GM18505 (cell line): ENCODE measurements around the gene POP4.
"Not testable (repeated sequence)": the region's sequence is repeated elsewhere in the genome, so short reads cannot be mapped to it uniquely, and the experiment has no call there.

Experiments
- ATAC-seq: cut with Tn5 transposase; IDR thresholded peaks from one replicate; pipeline ENCODE4 v1.9.1; 2021; ENCODE audit not compliant: unreplicated experiment
- POLR2A ChIP-seq: IDR thresholded peaks from 4 replicates; pipeline ENCODE4 v1.6.1; 2011; ENCODE audit warnings: borderline replicate concordance; ENCODE audit not compliant: insufficient read depth, insufficient read length; ENCODE audit errors: extremely low read depth

Gene POP4

GRCh38 chr19:29622166-29623070 is 16.3 kb downstream of the POP4 start:
- TF ChIP-seq POLR2A, result no peak
- ATAC-seq, result peak; percentile 44

GRCh38 chr19:29623726-29624488 is 17.8 kb downstream of the POP4 start:
- TF ChIP-seq POLR2A, result no peak
- no peak for ATAC-seq

- no peak for ATAC-seq
- TF ChIP-seq POLR2A, result no peak
These were observed 18.6 kb downstream of the POP4 start for GRCh38 chr19:29624489-29625185.

GRCh38 chr19:29625186-29625651 is 19.1 kb downstream of the POP4 start:
- ATAC-seq, result no peak
- TF ChIP-seq POLR2A, result no peak

- ATAC-seq, result no peak
- no peak for TF ChIP-seq POLR2A
These were observed 20.3 kb downstream of the POP4 start for GRCh38 chr19:29626386-29626785.

- ATAC-seq, result not testable (repeated sequence)
These were observed 20.7 kb downstream of the POP4 start for GRCh38 chr19:29626832-29627231.

GRCh38 chr19:29628661-29629385 is 22.7 kb downstream of the POP4 start:
- no peak for TF ChIP-seq POLR2A
- ATAC-seq, result no peak

GRCh38 chr19:29629836-29630534 is 23.9 kb downstream of the POP4 start:
- ATAC-seq, result no peak
- TF ChIP-seq POLR2A, result no peak

- no peak for TF ChIP-seq POLR2A
- no peak for ATAC-seq
These were observed 24.6 kb downstream of the POP4 start for GRCh38 chr19:29630655-29631054.

- ATAC-seq, result no peak
- TF ChIP-seq POLR2A, result no peak
These were observed 25.4 kb downstream of the POP4 start for GRCh38 chr19:29631450-29631849.

GRCh38 chr19:29634002-29634401 is 27.9 kb downstream of the POP4 start:
- ATAC-seq, result no peak
- no peak for TF ChIP-seq POLR2A

- ATAC-seq, result no peak
- no peak for TF ChIP-seq POLR2A
These were observed 28.5 kb downstream of the POP4 start for GRCh38 chr19:29634423-29635130.

GRCh38 chr19:29635963-29636362 is 29.9 kb downstream of the POP4 start:
- ATAC-seq, result no peak
- no peak for TF ChIP-seq POLR2A
